GM19193 (cell line): Measurements from ENCODE around the gene CNTLN.

Experiments used
- POLR2A ChIP-seq: IDR thresholded peaks from 4 replicates; pipeline ENCODE4 v1.6.1; 2011; ENCODE audit not compliant: insufficient read depth, insufficient read length; ENCODE audit errors: extremely low read depth

The CNTLN gene

GRCh38 chr9:17509151-17509550 lies 374.3 kb downstream of the CNTLN start:
- no peak for TF ChIP-seq POLR2A

- no peak for TF ChIP-seq POLR2A
Observed at GRCh38 chr9:17509701-17510100, 374.9 kb downstream of the CNTLN start.

- TF ChIP-seq POLR2A, result no peak
Observed at GRCh38 chr9:17519761-17520160, 384.9 kb downstream of the CNTLN start.

- no peak for TF ChIP-seq POLR2A
Observed at GRCh38 chr9:17520268-17521064, 385.6 kb downstream of the CNTLN start.

GRCh38 chr9:17521100-17521855 lies 386.4 kb downstream of the CNTLN start:
- no peak for TF ChIP-seq POLR2A

- no peak for TF ChIP-seq POLR2A
Observed at GRCh38 chr9:17528859-17529258, 394.0 kb downstream of the CNTLN start.

- TF ChIP-seq POLR2A, result no peak
Observed at GRCh38 chr9:17531642-17532254, 396.9 kb downstream of the CNTLN start.

- TF ChIP-seq POLR2A, result no peak
Observed at GRCh38 chr9:17532461-17532860, 397.6 kb downstream of the CNTLN start.

- TF ChIP-seq POLR2A, result no peak
Observed at GRCh38 chr9:17535176-17535575, 400.3 kb downstream of the CNTLN start.

- no peak for TF ChIP-seq POLR2A
Observed at GRCh38 chr9:17536027-17536426, 401.2 kb downstream of the CNTLN start.

- no peak for TF ChIP-seq POLR2A
Observed at GRCh38 chr9:17551023-17551422, 416.2 kb downstream of the CNTLN start.
